ENCODE data around the gene SLX4IP.
A peak's percentile ranks its signal among the peaks of the same experiment; 100 is the strongest.

Gene SLX4IP

GRCh38 chr20:10670501-10671220 is 235.6 kb downstream of the SLX4IP start:
- no peaks in the 10 kb centered on the region for H3K9me3 Mint-ChIP-seq
- H3K4me3 Mint-ChIP-seq = no peak overlapping the region
- no peak overlapping the region for H3K27ac Mint-ChIP-seq
- peaks cover 60% of the 10 kb centered on the region for H3K27me3 Mint-ChIP-seq (ENCODE audit: low read depth)
- H3K36me3 Mint-ChIP-seq (ENCODE audit: low read depth) = no peaks in the 10 kb centered on the region
- H3K4me1 Mint-ChIP-seq (ENCODE audit: low read depth) = peaks cover 23% of the 10 kb centered on the region

- Mint-ChIP-seq H3K4me3 (no peak overlapping the region), H3K9me3 (no peaks in the 10 kb centered on the region), H3K27ac (no peak overlapping the region), H3K36me3 (ENCODE audit: low read depth) (no peaks in the 10 kb centered on the region), H3K27me3 (ENCODE audit: low read depth) (peaks cover 66% of the 10 kb centered on the region), H3K4me1 (ENCODE audit: low read depth) (peaks cover 23% of the 10 kb centered on the region)
Measured at GRCh38 chr20:10671221-10671918, 236.3 kb downstream of the SLX4IP start.

- Mint-ChIP-seq H3K36me3 (ENCODE audit: low read depth) (no peaks in the 10 kb centered on the region), H3K4me1 (ENCODE audit: low read depth) (peaks cover 23% of the 10 kb centered on the region), H3K27me3 (ENCODE audit: low read depth) (peaks cover 73% of the 10 kb centered on the region), H3K4me3 (peak overlapping the region; percentile 75), H3K27ac (no peak overlapping the region), H3K9me3 (no peaks in the 10 kb centered on the region)
Measured at GRCh38 chr20:10671919-10672623, 237.0 kb downstream of the SLX4IP start.

GRCh38 chr20:10672624-10673127 is 237.6 kb downstream of the SLX4IP start:
- Mint-ChIP-seq H3K27me3 (ENCODE audit: low read depth) (peaks cover 78% of the 10 kb centered on the region), H3K4me3 (peak overlapping the region; percentile 75), H3K36me3 (ENCODE audit: low read depth) (no peaks in the 10 kb centered on the region), H3K9me3 (no peaks in the 10 kb centered on the region), H3K27ac (peak overlapping the region; percentile 57), H3K4me1 (ENCODE audit: low read depth) (peaks cover 23% of the 10 kb centered on the region)

- no peaks in the 10 kb centered on the region for H3K9me3 Mint-ChIP-seq
- no peaks in the 10 kb centered on the region for H3K36me3 Mint-ChIP-seq (ENCODE audit: low read depth)
- peaks cover 23% of the 10 kb centered on the region for H3K4me1 Mint-ChIP-seq (ENCODE audit: low read depth)
- peaks cover 79% of the 10 kb centered on the region for H3K27me3 Mint-ChIP-seq (ENCODE audit: low read depth)
- no peak overlapping the region for H3K27ac Mint-ChIP-seq
- H3K4me3 Mint-ChIP-seq = peak overlapping the region; percentile 86
Measured at GRCh38 chr20:10673176-10673841, 238.2 kb downstream of the SLX4IP start.

GRCh38 chr20:10673842-10674683 is 239.0 kb downstream of the SLX4IP start, which contains the start of gene JAG1:
TSS of gene JAG1 (minus strand) at chr20:10673999. CDS start at chr20:10673530, 469 bp downstream.
- H3K27me3 Mint-ChIP-seq (ENCODE audit: low read depth) = peaks cover 81% of the 10 kb centered on the region
- H3K27ac Mint-ChIP-seq = peak within 1 kb of the TSS; percentile 57
- peaks cover 23% of the 10 kb centered on the region for H3K4me1 Mint-ChIP-seq (ENCODE audit: low read depth)
- no peaks in the 10 kb centered on the region for H3K9me3 Mint-ChIP-seq
- peak within 1 kb of the TSS; percentile 86 for H3K4me3 Mint-ChIP-seq
- H3K36me3 Mint-ChIP-seq (ENCODE audit: low read depth) = no peaks in the 10 kb centered on the region

GRCh38 chr20:10674684-10675449 is 239.8 kb downstream of the SLX4IP start:
- H3K4me3 Mint-ChIP-seq = peak overlapping the region; percentile 70
- H3K9me3 Mint-ChIP-seq = no peaks in the 10 kb centered on the region
- H3K36me3 Mint-ChIP-seq (ENCODE audit: low read depth) = no peaks in the 10 kb centered on the region
- H3K27me3 Mint-ChIP-seq (ENCODE audit: low read depth) = peaks cover 76% of the 10 kb centered on the region
- H3K27ac Mint-ChIP-seq = peak overlapping the region; percentile 38
- peaks cover 23% of the 10 kb centered on the region for H3K4me1 Mint-ChIP-seq (ENCODE audit: low read depth)

GRCh38 chr20:10675450-10675848 is 240.3 kb downstream of the SLX4IP start:
- H3K4me1 Mint-ChIP-seq (ENCODE audit: low read depth) = peaks cover 23% of the 10 kb centered on the region
- H3K27ac Mint-ChIP-seq = no peak overlapping the region
- no peaks in the 10 kb centered on the region for H3K36me3 Mint-ChIP-seq (ENCODE audit: low read depth)
- H3K9me3 Mint-ChIP-seq = no peaks in the 10 kb centered on the region
- peak overlapping the region; percentile 70 for H3K4me3 Mint-ChIP-seq
- H3K27me3 Mint-ChIP-seq (ENCODE audit: low read depth) = peaks cover 74% of the 10 kb centered on the region

GRCh38 chr20:10676518-10676917 is 241.4 kb downstream of the SLX4IP start:
- Mint-ChIP-seq H3K4me1 (ENCODE audit: low read depth) (peaks cover 20% of the 10 kb centered on the region), H3K27me3 (ENCODE audit: low read depth) (peaks cover 66% of the 10 kb centered on the region), H3K27ac (no peak overlapping the region), H3K36me3 (ENCODE audit: low read depth) (no peaks in the 10 kb centered on the region), H3K9me3 (no peaks in the 10 kb centered on the region), H3K4me3 (no peak overlapping the region)

Measured in T-helper 1 cell treated with Interleukin-12 subunit alpha and Interleukin-12 subunit beta and Interleukin-4 antibody, amounts not matched to agents 30 μg/mL and 1 μg/mL, for 36 hours (primary cell).